Omental fat pad (tissue), 4 donors: Measurements from ENCODE around the gene TBC1D16. TPM values are rescaled to one million over a fixed set of nuclear protein-coding genes. Genes with fewer than 3 reads are reported as not detected.
"Not testable (repeated sequence)": the region's sequence is repeated elsewhere in the genome, so short reads cannot be mapped to it uniquely, and the experiment has no call there.

Source experiments
- ATAC-seq: fragments of 150-250 bp; one replicate; pipeline ENCODE4 v1.9.1; 2016; ENCODE audit warnings: mild to moderate bottlenecking, moderate library complexity; ENCODE audit not compliant: low FRiP score
- DNase-seq: peaks from one replicate; pipeline ENCODE4 v3.0.0-alpha.2; 2019; ENCODE audit warnings: low spot score
- CTCF ChIP-seq, 3 donors: fragments of 450-650 bp; IDR thresholded peaks; one replicate each; pipeline ENCODE4 v1.5.1; 2016 to 2017; ENCODE audit warnings: antibody characterized with exemption in 3 of 3, mild to moderate bottlenecking in 3 of 3, moderate library complexity in 2 of 3
- total RNA-seq, 4 donors: library from RNA; depleted of rRNA; stranded (reverse); fragments of >200 nt; gene quantifications; one replicate each; pipeline ENCODE4 v1.1.0, GENCODE V29; 2016

The TBC1D16 gene
- total RNA-seq, 4 donors from 2014 or later: 46.1 to 97.9 (median 65.3) TPM

- ATAC-seq: no peak
Measured at GRCh38 chr17:79959042-79959441, 76.6 kb downstream of the TBC1D16 start.

GRCh38 chr17:79956853-79957252, 78.8 kb downstream of the TBC1D16 start:
- no peak for DNase-seq
- no peak for TF ChIP-seq CTCF (IDR thresholded peaks at IDR 0.05)

More at GRCh38 chr17:79959042-79959441, 76.6 kb downstream of the TBC1D16 start:
- TF ChIP-seq CTCF (IDR thresholded peaks at IDR 0.05): no peak
- DNase-seq: no peak

GRCh38 chr17:79956441-79956735, 79.3 kb downstream of the TBC1D16 start:
- not testable (repeated sequence) for DNase-seq, ATAC-seq

More at GRCh38 chr17:79956853-79957252, 78.8 kb downstream of the TBC1D16 start:
- no peak for ATAC-seq

- DNase-seq (no peak), ATAC-seq (no peak)
- no peak for TF ChIP-seq CTCF (IDR thresholded peaks at IDR 0.05)
Measured at GRCh38 chr17:79955691-79956440, 79.8 kb downstream of the TBC1D16 start.

GRCh38 chr17:79955167-79955549, 80.5 kb downstream of the TBC1D16 start:
- no peak for TF ChIP-seq CTCF (IDR thresholded peaks at IDR 0.05)
- DNase-seq (no peak), ATAC-seq (no peak)

GRCh38 chr17:79954281-79955166, 81.1 kb downstream of the TBC1D16 start:
- no peak for ATAC-seq
- DNase-seq: no peak

More at GRCh38 chr17:79954281-79955166, 81.1 kb downstream of the TBC1D16 start:
- no peak for TF ChIP-seq CTCF (IDR thresholded peaks at IDR 0.05)
